Epidermal melanocyte (primary cell): Measurements from ENCODE around the gene MRPL14.

Source experiments
- DNase-seq: peaks from one replicate; pipeline ENCODE4 v3.0.0; 2011; ENCODE audit warnings: low spot score; ENCODE audit not compliant: insufficient read length

The MRPL14 gene

GRCh38 chr6:44080561-44081521 is 46.4 kb downstream of the MRPL14 start:
- DNase-seq: no peak

DNA sequence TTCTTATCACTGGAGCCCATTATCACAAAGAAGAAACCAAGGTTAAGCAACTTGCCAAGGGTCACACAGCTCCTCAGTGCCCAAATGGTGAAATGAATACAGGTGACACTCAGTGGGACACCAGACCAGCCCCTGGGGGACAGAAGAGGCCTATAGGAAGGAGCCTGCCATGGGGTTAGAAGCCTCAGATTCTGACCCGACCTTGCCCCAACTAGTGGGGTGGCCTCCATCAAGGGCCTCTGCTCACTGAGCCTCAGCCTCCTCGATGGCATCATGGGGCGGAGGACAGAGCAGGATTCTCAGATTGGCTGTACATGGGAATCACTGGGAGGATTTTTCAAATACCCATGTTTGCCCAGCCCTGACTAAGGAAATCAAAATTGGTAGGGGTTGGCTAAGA is 47.6 kb downstream of the MRPL14 start:
- no peak for DNase-seq

DNA sequence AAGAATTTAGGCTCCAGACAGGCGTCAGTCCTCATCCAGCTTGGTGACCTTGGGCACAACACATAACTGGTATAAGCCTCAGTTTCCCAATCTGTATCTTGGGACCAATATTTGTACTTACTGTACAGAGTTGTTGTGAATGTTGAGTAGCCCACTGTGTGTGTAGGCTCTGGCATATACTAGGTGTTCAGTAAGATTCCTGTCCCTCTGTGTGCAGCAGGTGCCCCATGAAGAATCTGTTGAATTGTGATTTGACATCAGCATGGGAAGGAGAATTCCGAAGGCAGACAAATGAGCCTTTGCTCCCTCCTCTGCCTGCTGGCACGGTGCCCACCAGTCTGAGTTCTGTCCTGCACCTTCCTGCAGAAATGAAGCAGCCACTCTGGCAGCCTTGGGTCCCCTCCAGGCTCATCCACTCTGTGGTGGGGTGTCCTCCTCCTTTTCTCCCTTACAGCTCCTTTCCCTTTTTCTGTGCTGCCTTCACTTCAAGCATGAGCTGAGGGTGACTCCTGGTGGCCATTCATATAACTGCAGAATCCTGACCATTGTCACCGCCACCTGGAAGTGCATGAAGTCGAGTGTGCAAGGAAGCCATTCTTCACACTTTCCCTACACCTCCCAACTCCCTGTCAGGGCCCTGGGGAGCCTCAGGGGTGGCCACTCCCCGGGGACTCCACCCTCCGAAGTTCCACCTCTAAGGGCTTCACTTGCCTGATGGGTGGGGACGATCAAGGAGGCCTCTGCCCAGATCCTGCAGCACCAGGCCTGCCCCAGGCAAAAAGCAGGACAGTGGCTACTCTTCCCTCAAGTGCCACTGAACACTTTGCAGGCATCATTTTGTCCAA is 48.2 kb downstream of the MRPL14 start:
- DNase-seq: peak; percentile 93

DNA sequence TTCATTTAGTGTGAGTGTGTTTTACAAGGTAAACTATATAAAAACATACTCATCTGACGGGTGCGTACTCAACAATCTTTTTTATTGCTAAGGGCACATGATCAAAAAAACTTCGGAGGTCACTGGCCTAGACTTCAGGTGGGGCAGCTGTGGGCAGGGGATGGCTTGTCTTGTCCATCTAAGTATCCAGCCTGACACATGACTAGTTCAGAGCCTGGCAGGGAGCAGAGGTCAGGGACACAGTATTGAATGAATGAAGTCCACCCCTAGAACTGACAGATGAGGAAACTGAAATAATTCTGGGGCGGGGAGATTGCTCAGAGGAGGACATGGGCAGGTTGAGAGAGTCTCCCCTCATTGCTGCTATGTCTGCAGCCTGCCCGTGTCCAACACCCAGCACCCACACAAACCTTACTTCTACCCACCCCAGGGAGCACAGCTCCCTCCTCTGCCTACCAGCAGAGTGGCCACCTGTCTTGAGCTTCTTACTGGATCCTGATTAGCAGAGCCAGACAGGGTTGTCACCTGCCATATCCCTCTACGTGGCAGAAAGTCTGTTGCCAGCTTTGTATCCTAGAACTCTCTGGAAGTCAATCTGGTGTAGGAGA is 48.9 kb downstream of the MRPL14 start:
- no peak for DNase-seq

GRCh38 chr6:44077214-44077946 is 49.9 kb downstream of the MRPL14 start:
- no peak for DNase-seq

- no peak for DNase-seq
Observed at GRCh38 chr6:44076356-44077213, 50.7 kb downstream of the MRPL14 start.

DNA sequence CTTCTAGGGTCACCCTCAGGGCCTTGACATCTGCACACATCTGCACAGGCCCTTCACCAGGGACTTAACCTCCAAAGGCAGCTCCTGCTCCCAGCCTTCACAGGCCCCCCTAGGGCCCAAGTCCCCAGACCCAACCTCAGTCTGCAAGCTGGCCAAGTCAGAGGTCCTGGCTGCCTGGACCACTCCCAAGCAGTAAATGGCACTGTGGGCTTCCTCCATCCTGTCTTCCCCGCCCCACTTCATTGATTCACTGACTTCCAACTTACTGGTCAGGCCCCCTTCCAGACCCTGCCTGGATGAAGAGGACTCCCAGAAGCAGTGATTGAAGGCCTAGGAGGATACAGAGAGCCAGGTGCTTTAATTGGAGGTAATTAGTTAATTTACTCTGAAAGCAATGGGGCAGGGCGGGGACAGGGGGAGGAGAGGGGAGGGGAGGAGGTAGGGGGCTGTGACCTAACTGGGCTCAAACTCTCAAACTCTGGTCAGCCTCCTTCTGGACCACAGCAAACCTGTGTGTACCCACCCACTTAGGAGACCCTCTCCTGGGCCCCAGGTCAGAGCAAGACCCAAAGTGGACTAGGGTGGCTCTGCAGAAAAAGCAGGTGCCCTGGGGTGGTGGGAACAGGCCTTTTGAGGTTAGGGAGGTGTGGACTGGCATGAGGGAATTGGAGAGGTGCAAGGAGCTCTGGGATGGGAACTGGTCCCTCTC is 51.5 kb downstream of the MRPL14 start:
- no peak for DNase-seq

DNA sequence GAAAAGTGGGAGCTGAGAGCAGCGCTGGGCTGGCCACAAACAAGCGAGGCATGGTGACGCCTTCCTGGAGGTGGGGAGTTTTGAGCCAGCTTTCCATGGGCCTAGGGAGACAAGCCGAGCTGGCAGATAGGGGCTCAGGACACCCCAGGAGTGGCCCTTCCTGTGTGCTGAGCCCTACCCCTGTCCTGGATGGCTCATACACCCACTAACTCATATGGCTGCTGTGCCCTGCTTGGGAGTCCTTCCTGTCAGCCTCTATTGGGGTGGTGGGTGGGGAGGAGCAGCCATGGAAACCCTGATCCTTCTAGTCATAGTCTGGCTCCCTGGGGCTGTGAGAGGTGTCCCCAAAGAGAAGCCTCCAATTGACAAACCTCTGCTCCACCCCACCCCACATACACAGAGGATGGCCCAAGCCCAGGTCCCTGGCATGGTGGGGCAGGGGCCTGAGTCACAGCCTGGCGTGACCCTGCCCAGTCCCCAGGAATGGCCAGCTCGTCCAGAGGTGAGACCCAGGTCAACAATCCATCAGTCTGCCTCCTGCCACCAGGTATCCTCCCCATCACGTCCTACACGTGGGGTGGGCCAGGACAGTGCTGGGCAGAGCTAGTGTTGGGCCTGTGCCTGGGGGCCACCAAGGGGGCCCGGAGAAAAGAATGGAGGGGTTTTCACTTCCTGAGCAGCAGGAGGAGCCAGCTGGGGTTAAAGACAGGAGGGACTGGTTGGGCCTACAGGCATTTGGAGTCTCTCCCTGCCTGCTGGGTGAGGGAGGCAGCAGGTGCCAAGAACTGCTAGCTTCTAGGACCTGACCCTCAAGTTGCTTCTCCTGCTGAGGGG is 52.2 kb downstream of the MRPL14 start:
- no peak for DNase-seq

GRCh38 chr6:44074439-44074812 is 52.8 kb downstream of the MRPL14 start:
- peak; percentile 95 for DNase-seq

DNA sequence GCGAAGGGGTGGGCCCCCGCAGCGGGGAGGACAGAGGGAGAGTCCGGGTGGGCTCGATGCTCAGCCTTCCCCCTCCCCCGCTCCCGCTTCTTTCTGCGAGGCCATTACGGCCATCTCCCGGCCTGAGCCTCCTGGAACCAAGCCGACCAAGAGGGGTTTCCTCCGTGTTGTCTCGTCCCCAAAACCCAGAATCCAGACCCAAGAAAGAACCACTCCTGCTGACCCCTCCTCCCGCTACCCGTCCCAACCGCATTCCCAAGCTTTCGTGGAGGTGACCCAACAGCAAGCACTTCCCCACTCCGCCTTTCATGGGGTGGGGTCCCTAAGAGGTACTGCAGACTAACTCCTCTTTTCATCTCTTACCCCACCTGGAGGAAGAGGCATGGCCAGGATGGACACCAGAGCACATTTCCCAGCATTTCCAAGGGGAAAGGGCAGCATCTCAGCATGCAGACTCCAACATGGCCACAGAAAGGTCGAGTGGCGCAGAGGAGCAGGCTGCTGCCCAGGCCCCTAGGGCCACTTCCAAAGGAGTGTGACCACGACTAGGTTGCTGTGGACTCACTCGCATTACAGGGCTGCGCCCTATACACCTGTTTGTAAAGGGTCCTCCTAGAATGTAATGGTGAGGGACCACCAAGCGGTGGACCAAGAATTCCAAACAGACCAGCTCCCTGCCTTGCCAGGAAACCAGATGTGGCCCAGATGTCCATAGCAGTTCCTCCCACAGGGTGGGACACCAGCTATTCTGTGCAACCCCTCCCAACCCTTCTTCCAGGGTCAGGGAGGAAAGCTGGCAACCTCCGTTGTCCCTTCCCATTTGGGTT is 53.4 kb downstream of the MRPL14 start:
- DNase-seq: no peak

- DNase-seq: peak; percentile 79
Observed at GRCh38 chr6:44072959-44073611, 54.2 kb downstream of the MRPL14 start.

DNA sequence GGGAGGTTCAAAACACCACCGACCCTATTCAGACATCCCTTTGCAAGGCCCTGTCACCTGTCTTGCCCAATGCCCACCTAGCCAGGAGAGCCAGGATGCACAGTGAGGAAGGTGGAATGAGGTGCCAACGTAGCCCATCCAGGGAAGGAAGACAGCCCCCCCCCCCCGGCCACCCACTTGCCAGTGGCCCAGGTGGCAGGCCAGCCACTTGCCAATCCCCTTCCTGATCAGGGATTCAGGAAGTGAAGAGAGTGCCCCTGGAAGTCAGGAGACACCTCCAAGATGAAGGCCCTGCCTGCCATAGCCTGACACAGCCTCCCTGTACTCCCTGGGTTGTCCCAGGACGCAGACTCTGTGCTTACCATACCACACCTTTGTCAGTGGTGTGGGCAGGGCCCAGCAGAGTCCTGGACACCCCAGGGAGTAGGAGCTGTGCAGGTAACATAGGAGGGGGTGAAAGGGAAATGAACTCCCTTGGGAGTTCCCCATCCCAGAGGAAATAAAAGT is 54.7 kb downstream of the MRPL14 start:
- no peak for DNase-seq

DNA sequence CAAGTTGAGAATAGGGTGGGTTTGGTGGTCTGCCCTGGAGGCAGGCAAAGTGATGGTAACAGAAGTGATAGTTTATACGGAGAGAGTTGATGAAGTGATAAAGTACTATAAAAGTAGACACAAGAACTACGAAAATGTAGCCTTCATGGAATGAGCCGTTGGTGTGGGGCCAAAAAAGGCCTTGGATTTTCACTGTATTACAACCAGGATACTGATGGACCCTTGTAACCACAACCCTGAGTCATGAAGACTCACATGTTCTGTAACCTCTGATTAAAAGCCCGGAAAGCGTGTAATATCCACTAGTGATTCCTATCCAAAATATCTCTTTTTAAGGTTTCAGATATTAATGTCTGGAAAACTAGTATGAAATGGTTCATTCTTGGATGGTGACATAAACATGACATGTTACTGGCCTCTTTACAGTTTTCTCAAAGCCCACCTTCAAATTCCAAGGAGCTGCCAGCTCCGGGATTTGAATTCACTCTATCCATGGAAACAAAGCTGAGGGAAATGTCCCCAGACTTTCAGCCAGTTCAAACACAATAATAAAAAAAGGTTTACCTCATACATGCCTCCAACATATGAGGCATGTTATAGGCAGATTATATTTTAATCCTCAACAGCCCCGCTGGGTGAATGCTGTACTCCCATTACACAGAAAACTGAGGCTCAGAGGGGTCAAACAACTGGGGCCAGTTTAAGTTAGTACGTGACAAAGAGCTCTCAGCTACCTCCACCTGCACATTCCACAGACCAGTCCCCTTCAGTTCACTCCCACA is 55.4 kb downstream of the MRPL14 start:
- peak; percentile 69 for DNase-seq

- DNase-seq: no peak
Observed at GRCh38 chr6:44068607-44069296, 58.5 kb downstream of the MRPL14 start.
